GM10266 (cell line): ENCODE measurements around the gene OMA1.
"Not testable (repeated sequence)": the region's sequence is repeated elsewhere in the genome, so short reads cannot be mapped to it uniquely, and the experiment has no call there.

Source experiments
- DNase-seq: peaks from one replicate; pipeline ENCODE4 v3.0.0; 2012; ENCODE audit errors: extremely low spot score
- TF ChIP-seq, protein P1 (sequence below): IDR thresholded peaks from 2 replicates; pipeline ENCODE4 v1.5.1; 2012; ENCODE audit warnings: mild to moderate bottlenecking, low read depth; ENCODE audit not compliant: control insufficient read depth, insufficient read depth; ENCODE audit errors: missing control alignments

The OMA1 gene

DNA sequence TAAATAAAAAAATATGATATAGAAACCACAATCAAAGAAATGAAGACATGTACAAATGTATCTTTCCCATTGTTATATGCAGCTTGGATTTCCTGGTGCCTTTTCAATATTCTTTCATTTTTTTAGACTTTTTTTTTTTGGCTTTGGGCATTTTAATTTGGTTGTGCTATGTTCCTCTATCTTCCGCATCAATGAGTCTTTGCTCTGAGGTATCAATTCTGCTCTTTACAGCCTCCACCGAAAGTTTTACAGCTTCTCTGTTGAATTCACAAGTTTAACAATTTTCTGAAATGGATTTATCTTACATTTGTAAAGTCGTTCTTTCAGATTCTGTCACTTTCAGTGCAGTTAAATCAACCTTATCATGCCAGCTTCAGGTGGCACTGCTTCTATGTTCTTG lies 50.5 kb downstream of the OMA1 start:
- DNase-seq: no peak
- TF ChIP-seq, protein P1, sequence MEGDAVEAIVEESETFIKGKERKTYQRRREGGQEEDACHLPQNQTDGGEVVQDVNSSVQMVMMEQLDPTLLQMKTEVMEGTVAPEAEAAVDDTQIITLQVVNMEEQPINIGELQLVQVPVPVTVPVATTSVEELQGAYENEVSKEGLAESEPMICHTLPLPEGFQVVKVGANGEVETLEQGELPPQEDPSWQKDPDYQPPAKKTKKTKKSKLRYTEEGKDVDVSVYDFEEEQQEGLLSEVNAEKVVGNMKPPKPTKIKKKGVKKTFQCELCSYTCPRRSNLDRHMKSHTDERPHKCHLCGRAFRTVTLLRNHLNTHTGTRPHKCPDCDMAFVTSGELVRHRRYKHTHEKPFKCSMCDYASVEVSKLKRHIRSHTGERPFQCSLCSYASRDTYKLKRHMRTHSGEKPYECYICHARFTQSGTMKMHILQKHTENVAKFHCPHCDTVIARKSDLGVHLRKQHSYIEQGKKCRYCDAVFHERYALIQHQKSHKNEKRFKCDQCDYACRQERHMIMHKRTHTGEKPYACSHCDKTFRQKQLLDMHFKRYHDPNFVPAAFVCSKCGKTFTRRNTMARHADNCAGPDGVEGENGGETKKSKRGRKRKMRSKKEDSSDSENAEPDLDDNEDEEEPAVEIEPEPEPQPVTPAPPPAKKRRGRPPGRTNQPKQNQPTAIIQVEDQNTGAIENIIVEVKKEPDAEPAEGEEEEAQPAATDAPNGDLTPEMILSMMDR: no peak

DNA sequence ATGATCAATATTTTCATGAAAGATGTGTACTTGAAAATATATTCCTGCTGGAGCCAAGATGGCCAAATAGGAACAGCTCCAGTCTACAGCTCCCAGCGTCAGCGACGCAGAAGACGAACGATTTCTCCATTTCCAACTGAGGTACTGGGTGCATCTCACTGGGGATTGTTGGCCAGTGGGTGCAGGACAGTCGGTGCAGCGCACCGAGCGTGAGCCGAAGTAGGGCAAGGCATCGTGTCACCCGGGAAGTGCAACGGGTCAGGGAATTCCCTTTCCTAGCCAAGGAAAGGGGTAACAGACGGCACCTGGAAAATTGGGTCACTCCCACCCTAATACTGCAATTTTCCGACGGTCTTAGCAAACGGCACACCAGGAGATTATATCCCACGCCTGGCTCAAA lies 57.6 kb downstream of the OMA1 start:
- not testable (repeated sequence) for DNase-seq

DNA sequence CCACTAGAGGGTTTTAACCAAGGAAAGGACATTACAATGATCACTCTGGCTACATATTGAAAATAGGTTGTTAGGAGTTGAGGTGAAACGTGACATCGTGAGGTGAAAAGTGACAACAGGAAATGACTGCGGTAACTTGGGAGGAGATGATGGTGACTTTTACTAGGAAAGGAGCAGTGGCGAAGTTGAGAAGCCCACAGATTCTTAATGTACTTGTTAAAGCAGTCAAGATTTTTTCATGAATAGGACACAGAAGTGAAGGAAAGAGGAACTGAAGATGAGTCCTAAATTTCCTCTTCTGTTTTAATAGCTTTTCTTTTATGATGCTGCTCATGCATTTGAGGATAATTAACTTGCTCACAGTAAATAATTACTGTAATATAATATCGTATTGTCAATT lies 59.5 kb downstream of the OMA1 start:
- TF ChIP-seq, protein P1: no peak
- no peak for DNase-seq

DNA sequence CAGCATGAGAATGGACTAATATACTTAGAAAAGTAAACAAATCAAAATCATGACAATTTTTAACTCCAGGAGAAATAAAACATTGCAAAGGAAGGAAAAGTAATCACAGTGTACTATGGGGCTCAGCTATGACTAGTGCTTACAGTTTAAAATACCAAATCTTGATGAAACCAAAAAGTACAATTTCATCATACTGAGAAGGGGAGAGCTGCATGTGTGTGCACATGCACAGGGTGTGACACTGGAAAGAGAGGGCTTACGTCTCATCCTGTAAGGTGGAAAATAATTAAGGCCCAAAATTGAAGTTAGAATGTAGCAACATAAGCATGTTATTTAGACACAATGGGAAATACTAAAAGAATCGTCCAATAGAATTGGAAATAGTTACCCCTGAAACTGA lies 64.6 kb downstream of the OMA1 start:
- TF ChIP-seq, protein P1: no peak
- DNase-seq: no peak

DNA sequence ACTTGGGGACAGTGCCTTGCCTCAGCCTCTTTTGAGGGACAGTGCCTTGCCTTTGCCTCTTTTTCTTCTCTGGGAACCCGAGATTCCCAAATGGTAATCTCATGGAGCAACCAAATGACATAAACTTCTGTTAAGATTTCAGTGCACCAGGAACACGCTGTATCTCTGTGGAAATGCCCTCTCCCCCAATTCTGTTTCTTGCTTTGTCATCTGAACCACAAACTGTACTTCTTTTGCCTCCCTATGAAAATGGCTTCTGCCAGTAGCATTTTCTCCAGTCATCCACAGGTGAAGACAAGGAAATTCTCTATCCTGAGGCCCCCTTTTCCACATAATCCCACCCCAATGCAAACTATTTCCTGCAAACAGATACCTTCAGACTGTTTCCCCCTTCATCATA lies 66.3 kb downstream of the OMA1 start:
- TF ChIP-seq, protein P1: no peak
- DNase-seq: no peak

DNA sequence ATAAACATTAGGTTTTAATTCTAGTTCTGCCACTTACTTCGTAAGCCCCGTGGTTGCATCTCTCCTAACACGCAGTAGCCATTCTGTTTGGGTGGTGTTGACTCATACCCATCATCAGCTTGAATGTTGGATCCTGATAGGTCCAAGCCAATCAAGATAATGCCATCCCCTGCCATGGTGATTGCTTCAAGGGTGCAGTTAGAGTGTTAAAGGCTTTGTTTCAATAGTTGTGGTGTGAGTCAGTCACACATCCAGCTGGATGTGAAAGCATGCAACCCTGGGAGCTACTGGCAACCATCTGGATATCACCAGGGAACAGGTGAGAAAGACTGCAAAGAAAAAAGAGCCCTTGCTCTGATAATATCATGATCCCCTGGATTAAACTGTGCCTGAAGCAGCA lies 69.1 kb downstream of the OMA1 start:
- DNase-seq: no peak
- TF ChIP-seq, protein P1: no peak

DNA sequence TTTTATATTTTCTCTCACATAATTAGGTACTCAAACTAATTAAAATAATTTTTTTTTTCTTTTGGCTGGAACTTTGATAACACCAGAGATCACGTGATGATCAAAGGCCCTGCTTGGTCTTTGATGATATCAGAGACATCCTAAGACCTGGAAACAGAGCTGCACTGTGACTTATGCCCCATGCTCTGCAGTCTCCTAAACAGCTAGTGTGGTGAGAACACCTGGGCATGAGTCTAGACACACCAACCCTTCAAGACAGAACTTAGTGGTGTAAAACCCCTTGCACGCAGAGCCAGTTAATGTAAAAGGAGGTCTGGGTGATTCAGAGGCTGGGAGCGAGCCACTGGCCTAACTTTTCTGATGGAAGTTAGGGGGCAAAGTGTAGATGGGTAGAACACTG lies 70.3 kb downstream of the OMA1 start:
- no peak for DNase-seq
- TF ChIP-seq, protein P1: no peak

DNA sequence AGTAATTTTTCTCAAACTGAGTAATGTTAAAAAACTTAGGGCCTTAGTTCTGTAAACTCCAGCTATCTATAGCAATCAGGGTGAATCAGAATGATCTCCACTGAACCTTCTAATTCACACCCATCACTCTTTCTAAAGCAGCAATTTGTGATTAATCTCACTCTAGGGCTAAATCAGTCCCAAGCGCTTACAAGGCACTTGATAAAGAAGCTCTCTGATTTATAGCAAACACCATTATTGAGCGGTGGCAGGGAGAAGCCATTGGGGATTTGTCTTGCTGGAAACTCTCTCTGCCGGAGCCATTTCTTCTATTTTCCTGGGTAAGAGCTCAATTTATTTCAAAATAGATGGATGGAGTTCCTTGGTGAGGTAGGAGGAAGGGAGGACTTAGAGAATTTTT lies 77.0 kb downstream of the OMA1 start:
- DNase-seq: no peak
- TF ChIP-seq, protein P1: no peak
